Left hindlimb (tissue), 1 donor: ENCODE results near the gene PHOSPHO2.
"Not testable (repeated sequence)": the region's sequence is repeated elsewhere in the genome, so short reads cannot be mapped to it uniquely, and the experiment has no call there.

Experiments
- DNase-seq: peaks from one replicate; pipeline ENCODE4 v3.0.0-alpha.2; 2018

PHOSPHO2 gene

GRCh38 chr2:169684135-169684565 is 10.1 kb upstream of the PHOSPHO2 start:
- DNase-seq, result no peak

DNA sequence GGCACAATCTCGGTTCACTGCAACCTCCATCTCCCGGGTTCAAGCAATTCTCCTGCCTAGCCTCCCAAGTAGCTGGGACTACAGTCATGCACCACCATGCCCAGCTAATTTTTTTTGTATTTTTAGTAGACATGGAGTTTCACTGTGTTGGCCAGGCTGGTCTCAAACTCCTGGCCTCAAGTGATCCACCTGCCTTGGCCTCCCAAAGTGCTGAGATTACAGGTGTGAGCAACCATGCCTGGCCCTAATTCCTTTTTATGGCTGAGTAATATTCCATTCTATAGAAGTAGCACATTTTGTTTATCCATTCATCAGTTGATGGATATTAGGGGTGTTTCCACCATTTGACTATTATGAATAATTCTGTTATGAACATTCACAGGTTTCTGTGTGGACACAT is 9.6 kb upstream of the PHOSPHO2 start:
- not testable (repeated sequence) for DNase-seq

GRCh38 chr2:169686825-169687224 is 7.4 kb upstream of the PHOSPHO2 start:
- DNase-seq, result not testable (repeated sequence)

- DNase-seq, result not testable (repeated sequence)
Observed at GRCh38 chr2:169687943-169688342, 6.3 kb upstream of the PHOSPHO2 start.

- no peak for DNase-seq
Observed at GRCh38 chr2:169690958-169691357, 3.3 kb upstream of the PHOSPHO2 start.

GRCh38 chr2:169692718-169693117 is 1.6 kb upstream of the PHOSPHO2 start:
- no peak for DNase-seq

DNA sequence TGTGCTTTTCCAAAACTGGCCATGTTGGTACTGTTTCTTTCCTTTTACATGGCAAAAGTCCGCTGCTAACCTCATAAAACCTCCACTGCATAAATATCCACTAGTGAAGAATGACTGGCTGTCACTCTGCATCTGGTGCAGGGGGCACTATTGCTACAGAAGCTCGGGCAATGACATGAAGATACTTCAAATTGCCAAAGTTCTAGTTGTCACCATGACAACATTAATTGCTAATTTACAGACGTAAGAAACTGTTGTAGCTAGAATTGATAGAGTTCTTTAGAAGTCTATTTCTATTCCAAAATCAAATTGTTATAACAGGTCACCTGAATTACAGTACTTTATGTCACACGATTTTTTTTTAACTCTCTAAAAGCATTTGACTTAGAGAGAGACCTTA is 909 bp upstream of the PHOSPHO2 start:
- DNase-seq, result no peak

DNA sequence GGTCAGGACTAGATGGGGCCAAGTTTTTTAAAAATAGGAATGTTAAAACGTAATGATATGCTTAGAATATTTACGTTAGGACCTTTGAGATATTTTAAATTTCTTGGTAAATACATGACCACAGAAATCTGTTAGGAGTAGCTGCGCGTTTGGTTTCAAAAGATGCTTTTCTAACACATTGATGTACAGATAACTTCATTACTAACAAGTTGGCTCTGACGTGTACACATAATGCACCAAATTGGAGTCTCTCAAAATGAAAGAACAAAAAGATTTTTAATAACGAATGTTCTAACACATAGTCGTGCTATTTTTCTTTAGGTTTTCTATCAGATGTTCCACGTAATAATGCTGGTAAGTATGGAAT is 608 bp downstream of the PHOSPHO2 start:
- no peak for DNase-seq

GRCh38 chr2:169696381-169696780 is 2.1 kb downstream of the PHOSPHO2 start:
- no peak for DNase-seq

DNA sequence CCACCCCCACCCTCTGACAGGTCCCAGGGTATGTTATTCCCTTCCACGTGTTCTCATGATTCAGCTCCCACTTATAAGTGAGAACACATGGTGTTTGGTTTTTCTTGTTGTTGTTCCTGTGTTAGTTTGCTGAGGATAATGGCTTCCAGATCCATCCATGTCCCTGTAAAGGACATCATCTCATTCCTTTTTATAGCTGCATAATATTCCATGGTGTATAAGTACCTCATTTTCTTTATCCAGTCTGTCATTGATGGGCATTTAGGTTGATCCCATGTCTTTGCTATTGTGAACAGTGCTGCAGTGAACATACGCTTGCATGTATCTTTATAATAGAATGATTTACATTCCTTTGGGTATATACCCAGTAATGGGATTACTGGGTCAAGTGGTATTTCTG is 4.9 kb downstream of the PHOSPHO2 start:
- DNase-seq, result not testable (repeated sequence)

- DNase-seq, result no peak
Observed at GRCh38 chr2:169702996-169703395, 8.7 kb downstream of the PHOSPHO2 start.

GRCh38 chr2:169704160-169704708 is 10.0 kb downstream of the PHOSPHO2 start:
- DNase-seq, result no peak

GRCh38 chr2:169705927-169706326 is 11.7 kb downstream of the PHOSPHO2 start:
- no peak for DNase-seq

GRCh38 chr2:169707626-169708025 is 13.4 kb downstream of the PHOSPHO2 start:
- DNase-seq, result no peak

GRCh38 chr2:169709331-169709730 is 15.1 kb downstream of the PHOSPHO2 start:
- DNase-seq, result no peak

DNA sequence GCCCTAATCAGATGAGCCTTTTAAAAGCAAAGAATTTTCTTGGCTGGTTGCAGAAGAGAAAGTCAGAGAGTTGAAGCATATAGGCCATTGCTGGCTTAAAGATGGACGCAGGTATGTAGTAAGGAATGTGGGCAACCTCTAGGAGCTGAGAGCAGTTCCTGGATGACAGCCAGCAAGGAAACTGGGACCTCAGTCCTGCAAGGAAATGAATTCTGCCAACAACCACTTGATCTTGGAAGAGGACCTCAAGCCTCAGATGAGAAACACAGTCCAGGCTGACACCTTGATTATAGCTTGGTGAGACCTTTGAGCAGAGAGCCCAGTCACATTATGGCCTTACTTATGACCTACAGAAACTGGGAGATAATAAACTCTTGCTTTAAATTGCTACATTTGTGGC is 15.7 kb downstream of the PHOSPHO2 start:
- DNase-seq, result no peak

- DNase-seq, result no peak
Observed at GRCh38 chr2:169711751-169712509, 17.7 kb downstream of the PHOSPHO2 start.

DNA sequence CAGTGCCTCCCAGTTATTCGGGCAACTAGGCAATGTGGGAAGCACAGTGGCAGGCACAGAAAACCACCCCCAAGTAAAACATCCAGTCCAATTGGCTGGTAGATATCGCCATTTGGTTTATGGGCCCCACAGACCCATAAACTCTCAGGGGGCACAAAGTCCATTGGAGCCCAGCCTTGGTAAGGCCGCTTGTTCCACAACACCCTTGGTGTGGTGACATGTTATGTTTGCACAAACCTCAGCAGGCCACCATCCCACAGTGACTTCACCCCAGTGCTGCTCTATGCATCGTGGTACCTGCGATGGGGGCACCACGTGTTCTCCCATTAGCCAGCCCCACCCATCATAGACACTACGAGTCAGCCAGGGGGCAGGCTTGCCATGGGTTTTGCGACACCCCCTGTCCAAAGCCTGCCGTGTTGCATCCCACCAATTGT is 18.5 kb downstream of the PHOSPHO2 start:
- DNase-seq, result no peak

GRCh38 chr2:169713331-169713730 is 19.1 kb downstream of the PHOSPHO2 start:
- no peak for DNase-seq

GRCh38 chr2:169714699-169715098 is 20.4 kb downstream of the PHOSPHO2 start:
- no peak for DNase-seq

- DNase-seq, result no peak
Observed at GRCh38 chr2:169715379-169716237, 21.3 kb downstream of the PHOSPHO2 start.

- peak; percentile 51 for DNase-seq
Observed at GRCh38 chr2:169716238-169716886, 22.1 kb downstream of the PHOSPHO2 start.
